Panc1 (cell line): ENCODE data around the gene CD96. TPM values are rescaled to one million over a fixed set of nuclear protein-coding genes. Genes with fewer than 3 reads are reported as not detected.

Experiments
- ATAC-seq: fragments of 200-7000 bp; cut with Tn5 transposase; 2 replicates; pipeline ENCODE4 v1.9.1; 2020; ENCODE audit warnings: mild to moderate bottlenecking, moderate library complexity
- BruUV-seq: library from RNA; stranded (reverse); fragments of 400-500 nt; replicated peaks from 2 replicates; lab custom pipeline; 2021; lab: Mats Ljungman, UMichigan
- CTCF ChIA-PET: fragments of 300-600 bp; sonication (Branson Sonifier 250); formaldehyde crosslinking; loops from one replicate; lab custom pipeline; 2022; ENCODE audit warnings: antibody characterized with exemption; lab: Charles Lee
- POLR2A ChIA-PET: fragments of 300-600 bp; sonication (Branson Sonifier 250); formaldehyde crosslinking; loops from one replicate; lab custom pipeline; 2022; ENCODE audit warnings: antibody characterized with exemption; lab: Charles Lee
- DNase-seq: peaks from one replicate; pipeline ENCODE4 v3.0.0-alpha.2; 2010; ENCODE audit warnings: low read depth, low spot score
- H3K27ac ChIP-seq: 2 replicates; pipeline ENCODE4 v1.5.1; 2011; ENCODE audit warnings: mild to moderate bottlenecking, low read length, inconsistent platforms
- H3K27me3 ChIP-seq: fragments of 200-500 bp; sonication (Bioruptor generic); 2 replicates; pipeline ENCODE4 v1.6.0; 2014; ENCODE audit warnings: low read length, inconsistent platforms; ENCODE audit not compliant: control insufficient read depth, insufficient read depth
- H3K36me3 ChIP-seq: fragments of 200-500 bp; sonication (Bioruptor generic); 2 replicates; pipeline ENCODE4 v1.5.1; 2014; ENCODE audit warnings: inconsistent platforms, mild to moderate bottlenecking, low read length, moderate library complexity; ENCODE audit not compliant: control insufficient read depth, insufficient read depth
- H3K4me1 ChIP-seq: 2 replicates; pipeline ENCODE4 v1.5.1; 2011; ENCODE audit warnings: inconsistent platforms, mild to moderate bottlenecking, low read length, moderate library complexity; ENCODE audit not compliant: control insufficient read depth, insufficient read depth
- H3K4me3 ChIP-seq, 2 experiments: 2 replicates each; pipeline ENCODE4 v1.5.1; 2011 to 2012; ENCODE audit warnings: low read depth in 2 of 2, low read length in 2 of 2, mild to moderate bottlenecking in 2 of 2, inconsistent platforms in 1 of 2, moderate library complexity in 1 of 2
- H3K9me3 ChIP-seq: fragments of 200-500 bp; sonication (Bioruptor generic); 2 replicates; pipeline ENCODE4 v1.5.1; 2014; ENCODE audit warnings: low read depth, mild to moderate bottlenecking, inconsistent platforms, low read length, moderate library complexity; ENCODE audit not compliant: control insufficient read depth, insufficient read depth
- POLR2AphosphoS5 ChIP-seq: IDR thresholded peaks from 2 replicates; pipeline ENCODE4 v1.6.1; 2012; ENCODE audit warnings: mild to moderate bottlenecking, low read depth, low read length, moderate library complexity
- SIN3A ChIP-seq: IDR thresholded peaks from 2 replicates; pipeline ENCODE4 v1.6.1; 2012; ENCODE audit warnings: low read depth, mild to moderate bottlenecking, low read length, moderate library complexity, borderline replicate concordance; ENCODE audit not compliant: insufficient read depth
- TCF7L2 ChIP-seq: IDR thresholded peaks from 2 replicates; pipeline ENCODE4 v1.6.1; 2011; ENCODE audit warnings: mild to moderate bottlenecking, low read depth, low read length, inconsistent platforms
- in situ Hi-C: cut with HindIII; loops from 2 replicates; pipeline ENCODE4 v1.10.0; 2016; ENCODE audit warnings: low sequenced_read_pairs, low pct_unique_long_range_greater_than_20kb
- intact Hi-C: fragments of 100-400 bp; cut with micrococcal nuclease; formaldehyde crosslinking; loops from one replicate; pipeline ENCODE4 v1.10.0; 2022; ENCODE audit not compliant: unreplicated experiment
- total RNA-seq: library from RNA; stranded (reverse); gene quantifications from one replicate; pipeline ENCODE4 v1.2.1, GENCODE V29; 2021; ENCODE audit not compliant: unreplicated experiment
- TF ChIP-seq, protein P1 (sequence below): fragments of 450-650 bp; IDR thresholded peaks from 2 replicates; pipeline ENCODE4 v1.5.1; 2017; ENCODE audit warnings: mild to moderate bottlenecking
- TF ChIP-seq, protein P2 (sequence below), 2 experiments: IDR thresholded peaks; 2 replicates each; pipeline ENCODE4 v1.6.1; 2011 to 2012; ENCODE audit warnings: low read depth in 2 of 2, control low read depth in 1 of 2, low read length in 1 of 2, mild to moderate bottlenecking in 1 of 2, moderate library complexity in 1 of 2; ENCODE audit not compliant: insufficient read depth in 1 of 2

CD96 gene
- total RNA-seq, 1 experiment from 2014 or later, result not detected

DNA sequence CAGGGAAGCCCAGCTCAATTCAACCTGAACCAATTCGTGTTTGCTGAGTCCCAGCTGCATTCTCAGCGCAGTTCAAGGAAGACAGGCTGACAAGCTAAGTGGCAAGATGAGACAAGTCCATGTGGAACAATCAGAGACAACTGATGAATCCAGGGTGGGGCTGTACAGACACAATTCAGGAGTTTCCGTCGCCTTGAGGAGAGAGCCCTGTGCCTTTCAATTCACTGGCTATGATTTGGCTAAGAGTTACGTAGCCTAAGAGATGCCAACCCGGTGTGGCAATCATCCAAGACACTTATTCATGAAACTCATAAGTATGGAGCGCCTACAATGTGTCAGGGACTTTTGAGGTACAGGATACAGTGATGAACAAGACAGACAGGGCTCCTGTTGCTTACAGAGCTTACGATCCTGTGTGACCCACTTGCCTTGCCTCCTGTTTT is 68.6 kb downstream of the CD96 start:
- TF ChIP-seq, protein P1, sequence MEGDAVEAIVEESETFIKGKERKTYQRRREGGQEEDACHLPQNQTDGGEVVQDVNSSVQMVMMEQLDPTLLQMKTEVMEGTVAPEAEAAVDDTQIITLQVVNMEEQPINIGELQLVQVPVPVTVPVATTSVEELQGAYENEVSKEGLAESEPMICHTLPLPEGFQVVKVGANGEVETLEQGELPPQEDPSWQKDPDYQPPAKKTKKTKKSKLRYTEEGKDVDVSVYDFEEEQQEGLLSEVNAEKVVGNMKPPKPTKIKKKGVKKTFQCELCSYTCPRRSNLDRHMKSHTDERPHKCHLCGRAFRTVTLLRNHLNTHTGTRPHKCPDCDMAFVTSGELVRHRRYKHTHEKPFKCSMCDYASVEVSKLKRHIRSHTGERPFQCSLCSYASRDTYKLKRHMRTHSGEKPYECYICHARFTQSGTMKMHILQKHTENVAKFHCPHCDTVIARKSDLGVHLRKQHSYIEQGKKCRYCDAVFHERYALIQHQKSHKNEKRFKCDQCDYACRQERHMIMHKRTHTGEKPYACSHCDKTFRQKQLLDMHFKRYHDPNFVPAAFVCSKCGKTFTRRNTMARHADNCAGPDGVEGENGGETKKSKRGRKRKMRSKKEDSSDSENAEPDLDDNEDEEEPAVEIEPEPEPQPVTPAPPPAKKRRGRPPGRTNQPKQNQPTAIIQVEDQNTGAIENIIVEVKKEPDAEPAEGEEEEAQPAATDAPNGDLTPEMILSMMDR, result no peak
- TF ChIP-seq SIN3A (no peak), POLR2AphosphoS5 (no peak), TCF7L2 (no peak)
- TF ChIP-seq, protein P2, sequence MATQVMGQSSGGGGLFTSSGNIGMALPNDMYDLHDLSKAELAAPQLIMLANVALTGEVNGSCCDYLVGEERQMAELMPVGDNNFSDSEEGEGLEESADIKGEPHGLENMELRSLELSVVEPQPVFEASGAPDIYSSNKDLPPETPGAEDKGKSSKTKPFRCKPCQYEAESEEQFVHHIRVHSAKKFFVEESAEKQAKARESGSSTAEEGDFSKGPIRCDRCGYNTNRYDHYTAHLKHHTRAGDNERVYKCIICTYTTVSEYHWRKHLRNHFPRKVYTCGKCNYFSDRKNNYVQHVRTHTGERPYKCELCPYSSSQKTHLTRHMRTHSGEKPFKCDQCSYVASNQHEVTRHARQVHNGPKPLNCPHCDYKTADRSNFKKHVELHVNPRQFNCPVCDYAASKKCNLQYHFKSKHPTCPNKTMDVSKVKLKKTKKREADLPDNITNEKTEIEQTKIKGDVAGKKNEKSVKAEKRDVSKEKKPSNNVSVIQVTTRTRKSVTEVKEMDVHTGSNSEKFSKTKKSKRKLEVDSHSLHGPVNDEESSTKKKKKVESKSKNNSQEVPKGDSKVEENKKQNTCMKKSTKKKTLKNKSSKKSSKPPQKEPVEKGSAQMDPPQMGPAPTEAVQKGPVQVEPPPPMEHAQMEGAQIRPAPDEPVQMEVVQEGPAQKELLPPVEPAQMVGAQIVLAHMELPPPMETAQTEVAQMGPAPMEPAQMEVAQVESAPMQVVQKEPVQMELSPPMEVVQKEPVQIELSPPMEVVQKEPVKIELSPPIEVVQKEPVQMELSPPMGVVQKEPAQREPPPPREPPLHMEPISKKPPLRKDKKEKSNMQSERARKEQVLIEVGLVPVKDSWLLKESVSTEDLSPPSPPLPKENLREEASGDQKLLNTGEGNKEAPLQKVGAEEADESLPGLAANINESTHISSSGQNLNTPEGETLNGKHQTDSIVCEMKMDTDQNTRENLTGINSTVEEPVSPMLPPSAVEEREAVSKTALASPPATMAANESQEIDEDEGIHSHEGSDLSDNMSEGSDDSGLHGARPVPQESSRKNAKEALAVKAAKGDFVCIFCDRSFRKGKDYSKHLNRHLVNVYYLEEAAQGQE (IDR thresholded peaks at IDR 0.05; ENCODE audit: insufficient read depth in 1 of 2, low read depth in 2 of 2, low read length in 1 of 2), result no peak
- Histone ChIP-seq H3K4me1 (no peaks in the 10 kb centered on the region), H3K4me3 (no peak overlapping the region), H3K9me3 (no peaks in the 10 kb centered on the region), H3K27ac (no peak overlapping the region), H3K27me3 (no peaks in the 10 kb centered on the region), H3K36me3 (no peaks in the 10 kb centered on the region)
- intact Hi-C loops (no loop called here), in situ Hi-C loops (no loop called here)
- POLR2A ChIA-PET, result no interaction called here
- DNase-seq (no peak), ATAC-seq (no peak)
- CTCF ChIA-PET, result no interaction called here
- BruUV-seq, result no TSS peak

DNA sequence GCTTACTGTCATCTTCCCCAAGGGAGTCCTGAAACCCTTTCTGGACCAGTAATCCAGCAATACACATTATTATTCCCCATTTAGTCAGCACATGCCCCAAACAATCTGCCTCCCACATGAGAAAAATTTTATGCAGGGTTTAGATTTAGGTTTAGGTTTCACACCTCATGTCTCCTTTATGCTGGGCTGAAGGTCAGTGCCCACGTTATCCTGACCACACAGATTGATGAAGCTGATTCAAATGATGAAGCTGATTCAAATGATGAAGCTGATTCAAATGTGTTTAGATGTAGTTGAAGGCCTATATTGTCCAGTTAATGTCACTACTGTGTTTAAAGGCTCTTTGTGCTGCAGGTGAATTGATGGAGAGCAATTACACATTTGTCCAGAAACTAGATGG is 71.3 kb downstream of the CD96 start:
- Histone ChIP-seq H3K9me3 (no peaks in the 10 kb centered on the region), H3K27me3 (no peaks in the 10 kb centered on the region), H3K4me3 (no peak overlapping the region), H3K27ac (no peak overlapping the region), H3K4me1 (no peaks in the 10 kb centered on the region), H3K36me3 (no peaks in the 10 kb centered on the region)
- DNase-seq, result no peak
- intact Hi-C loops (no loop called here), in situ Hi-C loops (no loop called here)
- BruUV-seq, result no TSS peak
- TF ChIP-seq TCF7L2 (no peak), POLR2AphosphoS5 (no peak), SIN3A (no peak)
- TF ChIP-seq, protein P1, result no peak
- TF ChIP-seq, protein P2 (IDR thresholded peaks at IDR 0.05; ENCODE audit: insufficient read depth in 1 of 2, low read depth in 2 of 2, low read length in 1 of 2), result no peak
- ChIA-PET CTCF (no interaction called here), POLR2A (no interaction called here)
- no peak for ATAC-seq
